GM18526 (cell line): ENCODE data around the gene SCARF1.

Experiments used
- POLR2A ChIP-seq: IDR thresholded peaks from 3 replicates; pipeline ENCODE4 v1.6.1; 2011; ENCODE audit not compliant: insufficient read length; ENCODE audit errors: extremely low read depth

SCARF1 gene

GRCh38 chr17:1593630-1593931 is 52.0 kb downstream of the SCARF1 start:
- TF ChIP-seq POLR2A, result no peak

- TF ChIP-seq POLR2A, result no peak
Measured at GRCh38 chr17:1592751-1593629, 52.5 kb downstream of the SCARF1 start.

- no peak for TF ChIP-seq POLR2A
Measured at GRCh38 chr17:1591474-1592090, 54.0 kb downstream of the SCARF1 start.

GRCh38 chr17:1590747-1591473 is 54.6 kb downstream of the SCARF1 start:
- no peak for TF ChIP-seq POLR2A

DNA sequence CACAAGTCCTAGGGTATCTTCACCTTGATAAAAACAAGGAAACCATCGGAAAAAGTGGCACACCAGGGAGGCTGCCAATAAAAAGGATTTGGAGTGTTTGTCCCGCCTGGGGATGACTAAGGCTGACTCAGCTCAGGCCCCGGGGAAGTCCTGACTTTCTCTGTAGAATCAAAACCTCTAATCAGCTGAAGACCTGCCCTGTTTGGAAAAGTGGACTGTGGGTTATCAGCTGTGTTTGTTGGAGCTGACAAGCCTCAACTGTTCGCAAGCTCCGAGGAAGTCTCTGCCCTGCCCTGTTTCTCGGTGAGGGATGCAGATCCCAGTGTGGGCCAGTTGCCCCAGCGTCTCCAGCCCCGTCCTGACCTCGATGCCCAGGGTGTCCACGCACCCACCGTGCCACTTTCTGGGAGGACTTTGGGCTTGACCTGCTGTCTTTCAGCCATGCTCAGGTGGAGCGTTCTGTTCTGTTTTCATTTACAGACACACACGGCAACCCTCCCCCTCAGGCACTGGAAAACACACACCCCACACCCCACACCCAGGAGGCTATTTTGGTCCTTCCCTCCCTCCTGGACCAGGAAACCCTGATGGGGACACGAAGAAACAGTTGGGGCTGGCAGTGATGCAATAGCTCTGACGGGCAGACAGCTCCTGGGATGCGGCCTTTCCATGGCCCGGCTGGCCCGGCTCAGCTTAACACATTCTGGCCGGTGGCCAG is 55.3 kb downstream of the SCARF1 start:
- no peak for TF ChIP-seq POLR2A

DNA sequence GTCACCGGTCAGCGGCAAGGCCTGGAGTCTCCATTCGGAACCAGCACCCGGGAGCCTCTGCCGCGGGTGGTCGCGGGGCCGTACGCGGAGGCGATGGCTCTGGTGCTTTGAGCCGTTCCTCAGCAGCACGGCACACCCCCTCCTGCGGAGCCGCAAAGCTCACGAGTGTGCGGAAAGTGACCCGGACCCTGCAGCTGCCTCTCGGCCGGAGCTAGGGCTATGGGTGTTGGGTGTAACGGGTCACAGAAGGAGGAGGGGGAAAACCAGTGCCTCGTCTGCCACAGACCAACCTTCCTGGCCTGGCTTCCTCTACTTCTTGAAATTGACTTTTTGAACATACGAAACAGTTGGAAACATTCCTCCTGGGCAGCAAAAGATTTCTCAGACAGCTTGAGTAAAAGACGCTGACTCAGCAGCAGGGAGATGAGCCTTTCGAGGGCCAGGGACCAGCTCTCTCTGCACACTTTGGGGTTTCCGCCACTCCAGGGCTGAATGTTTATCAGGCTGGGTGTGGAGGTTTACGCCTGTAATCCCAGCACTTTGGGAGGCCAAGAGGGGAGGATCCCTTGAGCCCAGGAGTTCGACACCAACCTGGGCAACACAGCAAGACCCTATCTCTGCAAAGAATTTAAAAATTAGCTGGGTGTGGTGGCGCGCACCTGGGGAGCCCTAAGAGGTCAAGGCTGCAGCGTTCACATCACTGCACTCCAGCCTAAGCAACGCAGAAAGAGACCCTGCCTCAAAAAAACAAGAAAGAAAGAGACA is 56.5 kb downstream of the SCARF1 start:
- no peak for TF ChIP-seq POLR2A

- no peak for TF ChIP-seq POLR2A
Measured at GRCh38 chr17:1584167-1584566, 61.4 kb downstream of the SCARF1 start.
